PC-3 (cell line): ENCODE measurements around the gene JPH3.

Experiments
- EZH2 ChIP-seq: fragments of 300-600 bp; sonication (generic); IDR thresholded peaks from one replicate; pipeline ENCODE4 v1.6.1; 2017; ENCODE audit warnings: antibody characterized with exemption, mild to moderate bottlenecking, low read length; ENCODE audit not compliant: unreplicated experiment
- EZH2phosphoT487 ChIP-seq: fragments of 300-600 bp; sonication (generic); IDR thresholded peaks from 2 replicates; pipeline ENCODE4 v1.6.1; 2018; ENCODE audit warnings: mild to moderate bottlenecking, antibody characterized with exemption, low read length, borderline replicate concordance
- TF ChIP-seq, protein P1 (sequence below): fragments of 300-600 bp; sonication (generic); conservative IDR thresholded peaks from 2 replicates; pipeline ENCODE4 v1.5.1; 2017; ENCODE audit warnings: antibody characterized with exemption, low read depth, mild to moderate bottlenecking, low read length

DNA sequence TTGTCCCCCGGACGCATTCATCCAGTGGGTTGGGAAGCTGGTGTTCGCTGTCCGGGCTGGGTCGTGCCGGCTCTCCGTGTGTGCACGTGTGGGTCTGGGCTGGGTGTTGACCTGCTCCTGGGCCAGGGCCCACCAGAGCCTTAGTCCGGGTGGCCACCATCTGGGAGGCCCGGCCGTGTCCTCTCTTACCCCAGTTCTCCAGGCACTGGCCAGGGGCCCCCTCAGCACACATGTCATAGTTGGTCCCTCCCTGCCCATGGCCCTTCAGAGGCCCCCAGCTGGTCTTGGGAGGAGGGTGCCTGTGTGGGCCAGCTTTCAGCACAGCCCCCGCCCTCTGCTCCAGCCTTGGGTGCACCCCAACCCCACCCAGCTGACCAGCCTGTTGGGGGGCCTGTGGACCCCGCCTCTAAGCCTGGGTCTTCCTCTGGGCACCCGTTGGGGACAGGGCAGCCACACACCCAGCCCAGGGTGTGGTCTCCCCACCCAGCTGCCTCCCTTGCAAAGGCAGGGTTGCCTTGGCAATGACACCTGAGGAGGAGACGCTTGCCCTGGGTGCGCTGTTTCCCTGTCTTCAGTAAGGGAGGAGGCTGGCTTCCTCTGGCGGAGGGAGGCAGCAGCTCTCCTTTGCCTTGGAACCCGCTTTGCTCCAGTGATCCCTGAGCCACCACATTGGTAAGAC is 77.4 kb downstream of the JPH3 start:
- TF ChIP-seq, protein P1, sequence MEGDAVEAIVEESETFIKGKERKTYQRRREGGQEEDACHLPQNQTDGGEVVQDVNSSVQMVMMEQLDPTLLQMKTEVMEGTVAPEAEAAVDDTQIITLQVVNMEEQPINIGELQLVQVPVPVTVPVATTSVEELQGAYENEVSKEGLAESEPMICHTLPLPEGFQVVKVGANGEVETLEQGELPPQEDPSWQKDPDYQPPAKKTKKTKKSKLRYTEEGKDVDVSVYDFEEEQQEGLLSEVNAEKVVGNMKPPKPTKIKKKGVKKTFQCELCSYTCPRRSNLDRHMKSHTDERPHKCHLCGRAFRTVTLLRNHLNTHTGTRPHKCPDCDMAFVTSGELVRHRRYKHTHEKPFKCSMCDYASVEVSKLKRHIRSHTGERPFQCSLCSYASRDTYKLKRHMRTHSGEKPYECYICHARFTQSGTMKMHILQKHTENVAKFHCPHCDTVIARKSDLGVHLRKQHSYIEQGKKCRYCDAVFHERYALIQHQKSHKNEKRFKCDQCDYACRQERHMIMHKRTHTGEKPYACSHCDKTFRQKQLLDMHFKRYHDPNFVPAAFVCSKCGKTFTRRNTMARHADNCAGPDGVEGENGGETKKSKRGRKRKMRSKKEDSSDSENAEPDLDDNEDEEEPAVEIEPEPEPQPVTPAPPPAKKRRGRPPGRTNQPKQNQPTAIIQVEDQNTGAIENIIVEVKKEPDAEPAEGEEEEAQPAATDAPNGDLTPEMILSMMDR: no peak
- TF ChIP-seq EZH2phosphoT487 (no peak), EZH2 (no peak)
